GM21423 (cell line): Measurements from ENCODE around the gene SLC23A2.
"Not testable (repeated sequence)": the region's sequence is repeated elsewhere in the genome, so short reads cannot be mapped to it uniquely, and the experiment has no call there.

Experiments
- ATAC-seq: cut with Tn5 transposase; IDR thresholded peaks from one replicate; pipeline ENCODE4 v1.9.1; 2021; ENCODE audit warnings: mild to moderate bottlenecking, moderate library complexity; ENCODE audit not compliant: unreplicated experiment

The SLC23A2 gene

GRCh38 chr20:5001174-5002076 is at the start of gene SLC23A2:
Gene SLC23A2, minus strand, starts transcription at chr20:5001510. Its CDS starts 68,948 bp downstream, at chr20:4932562.
- ATAC-seq: no peak

DNA sequence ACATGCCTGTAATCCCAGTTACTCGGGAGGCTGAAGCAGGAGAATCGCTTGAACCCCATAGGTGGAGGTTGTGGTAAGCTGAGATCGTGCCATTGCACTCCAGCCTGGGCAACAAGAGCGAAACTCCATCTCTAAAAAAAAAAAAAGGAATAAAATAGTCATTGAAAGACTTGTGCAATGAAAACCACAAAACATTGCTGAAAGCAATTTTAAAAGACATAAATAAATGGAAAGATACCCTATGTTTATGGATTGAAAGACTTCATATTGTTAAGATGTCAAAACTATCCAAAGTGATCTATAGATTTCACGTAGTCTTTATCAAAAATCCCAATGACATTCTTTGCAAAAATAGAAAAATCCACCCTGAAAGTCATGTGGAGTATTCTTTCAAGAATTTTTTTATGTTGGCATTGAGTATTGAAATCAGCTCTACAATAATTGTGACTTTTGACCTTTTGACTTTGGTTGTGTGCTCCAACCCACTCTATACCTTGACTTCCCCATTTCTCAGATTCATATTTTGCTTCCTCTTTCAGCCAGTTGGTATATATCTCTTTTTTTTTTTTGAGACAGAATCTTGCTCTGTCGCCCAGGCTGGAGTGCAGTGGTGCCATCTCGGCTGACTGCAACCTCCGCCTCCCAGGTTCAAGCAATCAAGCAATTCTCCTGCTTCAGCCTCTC is 45.5 kb upstream of the SLC23A2 start:
- ATAC-seq: no peak

DNA sequence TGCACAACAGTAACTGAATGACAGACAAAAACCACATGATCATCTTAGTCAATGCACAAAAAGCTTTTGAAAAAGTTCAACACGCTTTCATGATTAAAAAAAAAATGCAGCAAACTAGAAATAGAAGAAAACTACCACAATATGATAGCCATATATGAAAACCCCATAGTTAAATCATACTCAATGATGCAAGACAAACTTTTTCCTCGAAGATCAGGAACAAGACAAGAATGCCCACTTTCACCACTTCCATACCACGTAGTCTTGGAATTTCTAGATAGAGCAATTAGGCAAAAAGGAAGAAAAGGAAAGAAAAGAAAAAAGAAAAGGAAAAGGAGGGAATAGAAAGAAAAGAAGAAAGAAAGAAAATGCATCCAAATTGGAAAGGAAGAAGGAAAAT is 44.6 kb upstream of the SLC23A2 start:
- ATAC-seq: no peak

DNA sequence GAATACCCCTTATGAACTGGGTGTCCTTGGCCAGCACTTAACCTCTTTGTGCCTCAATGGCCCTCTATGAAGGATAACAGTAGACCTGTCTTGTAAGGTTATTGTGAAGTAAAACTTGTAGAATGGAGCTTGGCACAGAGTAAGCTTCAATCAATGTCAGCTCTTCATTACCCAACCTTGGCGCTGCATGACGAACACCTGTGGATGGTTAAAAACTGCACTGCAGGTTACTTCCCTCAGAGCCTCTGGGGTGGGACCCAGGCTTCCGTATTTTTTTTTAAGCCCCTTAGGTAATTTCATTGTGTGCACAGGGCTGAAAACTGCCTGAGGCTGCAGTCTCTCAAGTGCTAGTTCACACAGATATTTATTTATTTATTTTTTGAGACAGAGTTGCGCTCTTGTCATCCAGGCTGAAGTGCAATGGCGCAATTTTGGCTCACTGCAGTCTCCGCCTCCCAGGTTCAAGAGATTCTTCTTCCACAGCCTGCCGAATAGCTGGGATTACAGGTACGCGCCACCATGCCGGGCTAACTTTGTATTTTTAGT is 42.8 kb upstream of the SLC23A2 start:
- ATAC-seq: no peak

GRCh38 chr20:5041433-5041832 is 40.1 kb upstream of the SLC23A2 start:
- no peak for ATAC-seq

DNA sequence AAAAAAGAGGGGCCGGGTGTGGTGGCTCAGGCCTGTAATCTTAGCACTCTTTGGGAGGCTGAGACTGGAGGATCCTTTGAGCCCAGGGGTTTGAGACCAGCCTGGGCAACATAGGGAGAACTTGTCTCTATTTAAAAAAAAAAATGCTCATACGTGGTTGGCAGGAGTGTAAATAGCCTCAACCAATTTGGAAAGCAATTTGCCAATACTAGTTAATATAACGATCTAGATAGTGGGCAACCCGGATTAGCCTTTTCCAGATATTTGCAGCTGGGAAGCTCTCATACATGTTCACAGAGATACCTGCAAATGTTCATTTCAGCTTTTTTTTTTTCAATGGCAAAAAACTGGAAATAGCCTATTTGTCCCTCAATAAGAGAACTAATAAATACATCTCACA is 39.0 kb upstream of the SLC23A2 start:
- ATAC-seq: no peak

DNA sequence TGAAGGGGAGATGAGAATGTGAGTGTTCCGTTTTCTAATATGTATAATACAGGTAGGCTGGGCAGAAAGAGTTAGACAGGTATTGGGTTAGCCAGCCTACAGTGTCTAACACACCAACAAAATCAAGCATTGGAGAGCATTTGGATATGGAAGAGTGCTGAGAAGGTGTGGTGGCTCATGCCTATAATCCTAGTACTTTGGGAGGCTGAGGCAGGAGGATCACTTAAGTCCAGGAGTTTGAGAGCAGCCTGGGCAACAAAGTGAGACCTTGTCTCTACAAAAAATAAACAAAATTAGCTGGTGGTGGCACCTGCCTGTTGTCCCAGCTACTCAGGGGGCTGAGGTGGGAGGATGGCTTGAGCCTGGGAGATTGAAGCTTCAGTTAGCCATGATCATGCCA is 38.6 kb upstream of the SLC23A2 start:
- ATAC-seq: no peak

DNA sequence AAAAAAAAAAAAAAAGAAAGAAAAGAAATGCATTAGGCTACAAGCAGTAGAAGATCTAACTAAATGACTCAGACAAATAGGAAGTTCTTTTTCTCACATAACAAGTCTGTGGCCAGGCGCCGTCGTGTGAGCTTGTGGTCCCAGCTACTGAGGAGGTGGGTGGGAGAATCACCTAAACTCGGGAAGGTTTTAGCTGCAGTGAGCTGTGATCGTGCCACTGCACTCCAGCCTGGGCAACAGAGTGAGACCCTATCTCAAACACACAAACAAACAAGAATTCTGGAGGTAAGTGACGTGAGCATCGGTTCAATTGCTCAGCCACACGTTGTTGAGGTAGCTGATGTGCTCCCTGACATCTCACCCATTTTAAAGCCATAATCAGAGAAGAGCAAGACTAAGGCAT is 37.9 kb upstream of the SLC23A2 start:
- no peak for ATAC-seq

GRCh38 chr20:5036828-5037227 is 35.5 kb upstream of the SLC23A2 start:
- no peak for ATAC-seq

DNA sequence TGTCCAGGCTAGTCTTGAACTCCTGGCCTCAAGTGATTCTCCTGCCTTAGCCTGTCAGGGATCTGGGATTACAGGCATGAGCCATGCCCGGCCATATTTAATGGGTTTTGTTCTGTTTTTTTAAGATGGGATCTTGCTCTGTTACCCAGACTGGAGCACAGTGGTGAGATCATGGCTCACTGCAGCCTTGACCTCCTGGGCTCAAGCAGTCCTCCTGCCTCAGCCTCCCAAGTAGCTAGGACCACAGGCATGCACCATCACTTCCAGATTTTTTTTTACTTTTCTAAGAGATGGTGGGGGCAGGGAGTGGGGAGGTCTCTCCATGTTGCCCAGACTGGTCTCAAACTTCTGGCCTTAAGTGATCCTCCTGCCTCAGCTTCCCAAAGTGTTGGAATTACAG is 34.2 kb upstream of the SLC23A2 start:
- ATAC-seq: not testable (repeated sequence)

GRCh38 chr20:5033566-5033965 is 32.3 kb upstream of the SLC23A2 start:
- ATAC-seq: no peak

GRCh38 chr20:5031701-5032100 is 30.4 kb upstream of the SLC23A2 start:
- ATAC-seq: not testable (repeated sequence)

- ATAC-seq: no peak
Measured at GRCh38 chr20:5031206-5031557, 29.9 kb upstream of the SLC23A2 start.

DNA sequence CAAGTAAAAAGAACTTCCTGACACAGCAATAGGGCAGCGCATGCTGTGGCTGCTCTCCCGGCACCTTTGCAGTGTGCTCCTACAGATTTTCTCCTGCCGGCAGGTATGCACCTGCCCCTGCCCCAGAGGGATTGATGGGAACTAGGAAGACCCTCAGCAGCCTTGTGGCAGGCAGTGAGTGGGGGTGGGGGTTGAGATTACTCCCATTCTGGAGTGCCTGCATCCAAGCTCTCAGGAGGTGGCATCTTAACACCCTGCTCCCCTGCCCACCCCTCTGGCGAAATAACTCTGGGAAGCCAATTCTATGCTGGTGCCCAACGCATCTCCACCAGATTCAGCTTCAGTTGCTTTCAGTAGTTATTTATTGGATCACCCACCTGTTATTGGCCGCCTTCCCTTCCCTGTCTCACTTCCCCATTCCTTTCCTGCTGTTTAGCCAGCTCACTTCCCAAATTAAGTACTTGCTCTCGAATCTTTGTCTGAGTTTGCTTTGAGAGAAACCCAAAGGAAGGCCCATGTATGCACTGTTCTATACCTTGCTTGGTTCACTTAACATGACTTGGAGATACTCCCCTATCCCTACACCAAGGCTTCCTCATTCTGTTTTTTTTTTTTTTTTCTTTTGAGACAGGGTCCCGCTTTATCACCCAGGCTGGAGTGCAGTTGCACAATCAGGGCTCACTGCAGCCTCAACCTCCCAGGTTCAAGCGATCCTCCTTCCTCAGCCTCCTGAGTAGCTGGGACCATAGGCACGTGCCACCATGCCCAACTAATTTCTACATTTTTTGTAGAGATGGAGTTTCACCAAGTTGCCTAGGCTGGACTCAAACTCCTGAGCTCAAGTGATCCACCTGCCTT is 29.3 kb upstream of the SLC23A2 start:
- no peak for ATAC-seq

DNA sequence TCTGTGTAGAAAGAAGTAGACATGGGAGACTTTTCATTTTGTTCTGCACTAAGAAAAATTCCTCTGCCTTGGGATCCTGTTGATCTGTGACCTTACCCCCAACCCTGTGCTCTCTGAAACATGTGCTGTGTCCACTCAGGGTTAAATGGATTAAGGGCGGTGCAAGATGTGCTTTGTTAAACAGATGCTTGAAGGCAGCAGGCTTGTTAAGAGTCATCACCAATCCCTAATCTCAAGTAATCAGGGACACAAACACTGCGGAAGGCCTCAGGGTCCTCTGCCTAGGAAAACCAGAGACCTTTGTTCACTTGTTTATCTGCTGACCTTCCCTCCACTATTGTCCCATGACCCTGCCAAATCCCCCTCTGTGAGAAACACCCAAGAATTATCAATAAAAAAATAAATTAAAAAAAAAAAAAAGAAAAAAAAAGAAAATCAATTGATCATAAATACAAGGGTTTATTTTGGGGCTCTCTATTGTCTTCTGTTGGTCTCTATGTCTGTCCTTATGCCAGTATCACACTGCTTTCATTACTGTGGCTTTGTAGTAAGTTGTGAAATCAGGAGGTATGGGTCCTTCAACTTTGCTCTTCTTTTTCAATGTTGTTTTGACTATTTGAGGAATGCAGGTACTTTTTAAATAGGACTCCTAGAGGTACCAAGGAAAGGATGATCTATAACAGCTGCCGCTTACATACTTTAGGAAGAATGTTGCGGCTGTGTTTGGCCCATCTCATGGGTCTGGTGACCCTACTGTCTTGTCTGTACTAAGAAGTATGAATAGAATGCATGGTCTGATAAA is 27.1 kb upstream of the SLC23A2 start:
- ATAC-seq: not testable (repeated sequence)

GRCh38 chr20:5024982-5025381 is 23.7 kb upstream of the SLC23A2 start:
- no peak for ATAC-seq

DNA sequence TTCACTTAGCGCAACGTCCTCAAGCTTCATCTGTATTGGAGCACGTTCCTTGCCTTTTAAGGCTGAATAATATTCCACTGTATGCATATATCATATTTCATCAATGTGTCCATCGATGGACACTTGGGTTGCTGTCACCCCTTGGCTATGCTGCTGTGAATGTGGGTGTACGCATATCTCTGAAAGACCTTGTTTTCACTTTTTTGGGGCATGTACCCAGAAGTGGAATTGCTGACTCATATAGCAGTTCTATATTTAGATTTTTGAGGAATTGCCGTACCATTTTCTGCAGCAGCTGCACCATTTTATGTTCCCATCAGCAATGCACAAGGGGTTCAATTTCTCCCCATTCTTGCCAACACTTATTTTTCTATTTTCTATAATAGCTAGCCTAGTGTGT is 22.8 kb upstream of the SLC23A2 start:
- ATAC-seq: no peak

GRCh38 chr20:5023171-5023570 is 21.9 kb upstream of the SLC23A2 start:
- ATAC-seq: not testable (repeated sequence)

GRCh38 chr20:5020760-5021159 is 19.4 kb upstream of the SLC23A2 start:
- no peak for ATAC-seq
